ENCODE measurements around the gene TLE1.

GRCh38 chr9:81584099-81584498, 105.2 kb downstream of the TLE1 start:
- no peak for TF ChIP-seq CTCF (IDR thresholded peaks at IDR 0.05)
- TF ChIP-seq POLR2AphosphoS5 (IDR thresholded peaks at IDR 0.05): no peak
- TF ChIP-seq EP300 (IDR thresholded peaks at IDR 0.05): no peak

Measured in gastroesophageal sphincter (tissue), 3 donors.